ENCODE results near the gene ARL17A.
A peak's percentile ranks its signal among the peaks of the same experiment; 100 is the strongest.
"Not testable (repeated sequence)": the region's sequence is repeated elsewhere in the genome, so short reads cannot be mapped to it uniquely, and the experiment has no call there.

Gene ARL17A

GRCh38 chr17:46579083-46580075, at the start of gene ARL17A:
ARL17A (minus strand) TSS chr17:46579691; CDS start chr17:46576322, 3,369 bp downstream.
- DNase-seq, result peak; percentile 84

- not testable (repeated sequence) for DNase-seq
These were observed 49.4 kb upstream of the ARL17A start for GRCh38 chr17:46628753-46629436.

- not testable (repeated sequence) for DNase-seq
These were observed 48.0 kb upstream of the ARL17A start for GRCh38 chr17:46627452-46627851.

GRCh38 chr17:46624726-46625125, 45.2 kb upstream of the ARL17A start:
- DNase-seq, result not testable (repeated sequence)

- DNase-seq, result not testable (repeated sequence)
These were observed 44.3 kb upstream of the ARL17A start for GRCh38 chr17:46623790-46624189.

- DNase-seq, result not testable (repeated sequence)
These were observed 39.5 kb upstream of the ARL17A start for GRCh38 chr17:46618975-46619374.

- not testable (repeated sequence) for DNase-seq
These were observed 37.6 kb upstream of the ARL17A start for GRCh38 chr17:46617121-46617520.

- not testable (repeated sequence) for DNase-seq
These were observed 34.4 kb upstream of the ARL17A start for GRCh38 chr17:46613876-46614275.

- DNase-seq, result not testable (repeated sequence)
These were observed 31.8 kb upstream of the ARL17A start for GRCh38 chr17:46611304-46611703.

- DNase-seq, result not testable (repeated sequence)
These were observed 23.6 kb upstream of the ARL17A start for GRCh38 chr17:46603125-46603524.

GRCh38 chr17:46600767-46601166, 21.3 kb upstream of the ARL17A start:
- not testable (repeated sequence) for DNase-seq

- DNase-seq, result not testable (repeated sequence)
These were observed 18.9 kb upstream of the ARL17A start for GRCh38 chr17:46598344-46598931.

GRCh38 chr17:46591332-46591731, 11.8 kb upstream of the ARL17A start:
- DNase-seq, result not testable (repeated sequence)

GRCh38 chr17:46590157-46591146, 11.0 kb upstream of the ARL17A start, which contains the start of gene NSF:
NSF (plus strand) TSS chr17:46590669; CDS start chr17:46590776, 107 bp downstream.
- not testable (repeated sequence) for DNase-seq

GRCh38 chr17:46585444-46585843, 6.0 kb upstream of the ARL17A start:
- DNase-seq, result not testable (repeated sequence)

GRCh38 chr17:46580082-46580481, 591 bp upstream of the ARL17A start:
- DNase-seq, result not testable (repeated sequence)

GRCh38 chr17:46571796-46572195, 7.7 kb downstream of the ARL17A start:
- not testable (repeated sequence) for DNase-seq

GRCh38 chr17:46566980-46567379, 12.5 kb downstream of the ARL17A start:
- DNase-seq, result not testable (repeated sequence)

- not testable (repeated sequence) for DNase-seq
These were observed 13.2 kb downstream of the ARL17A start for GRCh38 chr17:46566284-46566683.

- DNase-seq, result not testable (repeated sequence)
These were observed 19.4 kb downstream of the ARL17A start for GRCh38 chr17:46560048-46560447.

GRCh38 chr17:46559155-46559554, 20.3 kb downstream of the ARL17A start:
- not testable (repeated sequence) for DNase-seq

GRCh38 chr17:46548607-46549006, 30.9 kb downstream of the ARL17A start:
- DNase-seq, result not testable (repeated sequence)

All from activated CD4-positive, alpha-beta T cell treated with anti-CD3 and anti-CD28 coated beads for 48 hours (primary cell).